BJ (cell line): ENCODE measurements around the gene TMEM100. TPM values are rescaled to one million over a fixed set of nuclear protein-coding genes. Genes with fewer than 3 reads are reported as not detected.

Source experiments
- CTCF ChIA-PET: fragments of 350-600 bp; formaldehyde crosslinking; extraction: SDS; loops from one replicate; lab custom pipeline; 2021; ENCODE audit warnings: antibody characterized with exemption, inconsistent platforms; lab: Yijun Ruan, JAX
- POLR2A ChIA-PET: fragments of 300-600 bp; sonication (Branson Sonifier 250); formaldehyde crosslinking; extraction: SDS; loops from one replicate; lab custom pipeline; 2021; ENCODE audit warnings: antibody characterized with exemption; lab: Charles Lee
- DNase-seq: peaks from one replicate; pipeline ENCODE4 v3.0.0-alpha.2; 2011; ENCODE audit warnings: low read depth
- H3K27me3 ChIP-seq: 2 replicates; pipeline ENCODE4 v1.6.0; 2011; ENCODE audit warnings: low read length; ENCODE audit not compliant: control insufficient read depth, insufficient read depth
- H3K36me3 ChIP-seq: 2 replicates; pipeline ENCODE4 v1.5.1; 2011; ENCODE audit warnings: low read length; ENCODE audit not compliant: control insufficient read depth, insufficient read depth
- H3K4me3 ChIP-seq: 2 replicates; pipeline ENCODE4 v1.5.1; 2011; ENCODE audit warnings: low read depth, mild to moderate bottlenecking, control low read depth, low read length
- CTCF ChIP-seq: IDR thresholded peaks from 2 replicates; pipeline ENCODE4 v1.5.1; 2011; ENCODE audit warnings: low read depth, mild to moderate bottlenecking, control low read depth, inconsistent platforms, low read length, moderate library complexity; ENCODE audit not compliant: insufficient read depth
- polyA plus RNA-seq: library from polyadenylated mRNA; depleted of rRNA; stranded (reverse); fragments of >200 nt; gene quantifications from 2 replicates; pipeline ENCODE4 v1.2.3, GENCODE V29; 2011

TMEM100 gene
- polyA plus RNA-seq, 1 experiment = 0.07 TPM

GRCh38 chr17:55727920-55728319 is 5.3 kb upstream of the TMEM100 start:
- Histone ChIP-seq H3K36me3 (no peaks in the 10 kb centered on the region), H3K4me3 (no peak overlapping the region), H3K27me3 (no peaks in the 10 kb centered on the region)
- no peak for DNase-seq
- ChIA-PET CTCF (interaction anchor here (1.6 to 1.7 kb wide), 2 partner anchors 10 to 201 kb away, joined by 3 to 5 read pairs; no protein-coding TSS in a partner anchor), POLR2A (no interaction called here)
- TF ChIP-seq CTCF = no peak

DNA sequence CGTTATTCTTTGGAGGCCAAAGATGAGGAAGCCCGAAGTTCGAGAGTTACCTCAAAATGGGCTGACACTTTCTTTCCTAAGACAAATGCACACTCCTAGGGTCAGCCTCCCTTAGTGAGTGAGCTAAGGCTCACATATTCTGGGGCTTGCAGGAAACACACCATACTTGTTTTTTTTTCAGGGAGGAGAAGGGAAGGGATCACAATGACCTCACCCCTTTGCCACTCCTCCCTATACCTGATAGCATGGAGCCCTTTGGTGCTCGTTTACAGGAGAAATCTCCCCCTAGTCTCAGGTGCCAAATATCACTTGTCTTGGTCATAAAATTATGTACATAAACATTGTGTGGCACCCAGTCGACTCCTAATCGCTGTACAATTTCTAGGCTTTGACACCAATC is 4.6 kb upstream of the TMEM100 start:
- no peak for TF ChIP-seq CTCF
- H3K4me3 ChIP-seq = no peak overlapping the region
- ChIA-PET CTCF (interaction anchor here (0.6 to 1.7 kb wide), 9 partner anchors 9 to 1502 kb away, joined by 3 to 6 read pairs (median 5); no protein-coding TSS in a partner anchor), POLR2A (no interaction called here)
- no peak for DNase-seq
- no peaks in the 10 kb centered on the region for H3K36me3 ChIP-seq
- H3K27me3 ChIP-seq = no peaks in the 10 kb centered on the region

DNA sequence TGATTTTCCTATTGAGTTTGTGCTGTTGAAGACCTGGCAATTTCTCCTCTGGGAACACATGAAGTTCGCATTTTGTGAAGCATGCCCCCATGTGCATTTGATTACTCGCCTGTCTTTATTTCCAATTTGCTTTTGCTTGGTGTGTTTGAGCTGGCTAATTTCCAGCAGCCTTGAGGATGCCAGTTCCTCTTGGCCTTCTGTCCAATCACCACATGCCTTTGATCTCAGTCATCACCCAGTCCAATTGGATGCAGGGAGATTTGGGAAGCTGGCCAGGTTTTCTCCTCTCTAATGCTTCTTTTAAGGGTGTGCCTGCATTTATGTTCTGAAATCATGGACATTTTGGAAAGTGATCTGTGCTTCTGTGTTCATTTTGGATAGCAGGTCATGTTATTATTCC is 3.8 kb upstream of the TMEM100 start:
- POLR2A ChIA-PET = no interaction called here
- H3K36me3 ChIP-seq = no peaks in the 10 kb centered on the region
- no peak for TF ChIP-seq CTCF
- H3K4me3 ChIP-seq = no peak overlapping the region
- peak; percentile 75 for DNase-seq
- H3K27me3 ChIP-seq = no peaks in the 10 kb centered on the region
- CTCF ChIA-PET = interaction anchor here (1.0 to 1.7 kb wide), 5 partner anchors 8 to 200 kb away, joined by 3 to 6 read pairs (median 5); no protein-coding TSS in a partner anchor

GRCh38 chr17:55723488-55723848 is 804 bp upstream of the TMEM100 start:
- no peak overlapping the region for H3K4me3 ChIP-seq
- H3K27me3 ChIP-seq = 0 out of 2 replicates have a peak, but pooled peaks cover 1% of the 10 kb centered on the region
- POLR2A ChIA-PET = no interaction called here
- TF ChIP-seq CTCF = no peak
- CTCF ChIA-PET = interaction anchor here (1.5 to 8.2 kb wide), 3 partner anchors 12 to 197 kb away, joined by 7 to 60 read pairs (median 21); no protein-coding TSS in a partner anchor
- no peak for DNase-seq
- no peaks in the 10 kb centered on the region for H3K36me3 ChIP-seq

- ChIA-PET POLR2A (no interaction called here), CTCF (interaction anchor here (0.6 to 8.2 kb wide), 9 partner anchors 13 to 598 kb away, joined by 3 to 60 read pairs (median 4); no protein-coding TSS in a partner anchor)
- Histone ChIP-seq H3K27me3 (0 out of 2 replicates have a peak, but pooled peaks cover 1% of the 10 kb centered on the region), H3K4me3 (peak overlapping the region; percentile 10), H3K36me3 (no peaks in the 10 kb centered on the region)
- TF ChIP-seq CTCF = no peak
- DNase-seq = no peak
These were observed 488 bp downstream of the TMEM100 start for GRCh38 chr17:55722016-55722736.
